Right lobe of liver (tissue), 6 donors: ENCODE results near the gene MPL. TPM values are rescaled to one million over a fixed set of nuclear protein-coding genes. Genes with fewer than 3 reads are reported as not detected.

ENCODE experiments used
- ATAC-seq, 4 donors: fragments of 200-7000 bp; cut with Tn5 transposase; one replicate each; pipeline ENCODE4 v1.9.1; 2020; ENCODE audit warnings: mild to moderate bottlenecking in 4 of 4, moderate library complexity in 4 of 4
- DNase-seq, 3 donors: peaks; one replicate each; pipeline ENCODE4 v3.0.0-alpha.2; 2020
- H3K27ac ChIP-seq, 3 donors: fragments of 200-600 bp; one replicate each; pipeline ENCODE4 v1.8.0; 2022
- H3K27me3 ChIP-seq, 2 donors: fragments of 200-600 bp; one replicate each; pipeline ENCODE4 v1.8.0; 2022
- H3K36me3 ChIP-seq, 4 donors: fragments of 200-600 bp; sonication (generic) in 1 of 4; one replicate each; pipeline versions ENCODE4 v1.5.1 to v1.8.0; 2017 to 2022; ENCODE audit warnings: control low read depth in 1 of 4
- H3K4me1 ChIP-seq, 4 donors: fragments of 200-600 bp; sonication (generic) in 1 of 4; one replicate each; pipeline versions ENCODE4 v1.5.1 to v1.8.0; 2017 to 2022; ENCODE audit warnings: control low read depth in 1 of 4
- H3K4me3 ChIP-seq, 3 donors: fragments of 200-600 bp; one replicate each; pipeline ENCODE4 v1.8.0; 2022
- H3K9me3 ChIP-seq, 4 donors: fragments of 200-600 bp; sonication (generic) in 1 of 4; one replicate each; pipeline versions ENCODE4 v1.5.1 to v1.8.0; 2017 to 2022; ENCODE audit warnings: control low read depth in 1 of 4
- POLR2A ChIP-seq: fragments of 450-650 bp; IDR thresholded peaks from one replicate; pipeline ENCODE4 v1.6.1; 2017; ENCODE audit warnings: antibody characterized with exemption, mild to moderate bottlenecking
- WGBS: methylation state at CpG from one replicate; pipeline ENCODE4 v1.1.6; 2018; ENCODE audit warnings: low coverage, low lambda C conversion rate; ENCODE audit not compliant: insufficient coverage; ENCODE audit errors: missing lambda C conversion rate; 5-methylcytosine and 5-hydroxymethylcytosine counted together
- intact Hi-C, 2 donors: fragments of 100-400 bp; cut with DNase I; formaldehyde crosslinking; loops; one replicate each; pipeline versions ENCODE4 v1.11.2 to v1.14.1; 2022
- total RNA-seq, 6 experiments: library from RNA; depleted of rRNA in 2 of 6; stranded (reverse); fragments of >200 nt in 2 of 6; fragmentation: NEBNext Ultra II Directional in 3 of 6; extraction: Animal tissue kit (Norgen Biotek cat#: 25700) in 3 of 6; gene quantifications; one replicate each; pipeline versions ENCODE4 v1.1.0 to v1.2.4, GENCODE V29; 2016 to 2023
- TF ChIP-seq, protein P1 (sequence below), 4 donors: fragments of 200-600 bp in 3 of 4; fragments of 450-650 bp in 1 of 4; IDR thresholded peaks; one replicate each; pipeline versions ENCODE4 v1.5.1 to v1.8.0; 2016 to 2022; ENCODE audit warnings: antibody characterized with exemption in 4 of 4, mild to moderate bottlenecking in 2 of 4
- donor health status: DM: no; HTN: yes; CAD: no.
- donor health status: DM: no; HTN: no; CAD: no.
- donor health status: DM: no; HTN: no; CAD: no.
- donor health status: DM: no; HTN: yes; CAD: no.
- donor health status: DM: no; HTN: yes; CAD: no.

The MPL gene
- total RNA-seq, 6 experiments from 2014 or later: 0.59 TPM; not detected in 5

GRCh38 chr1:43381612-43382011, 44.0 kb downstream of the MPL start:
- no peak overlapping the region for H3K4me3 ChIP-seq
- no peak overlapping the region for H3K27ac ChIP-seq
- DNase-seq (no peak), ATAC-seq (peak in 3 of 4 donors; percentile 19 to 53 (median 29))
- peaks cover 0 to 4% (median 0%) of the 10 kb centered on the region in 4 donors for H3K4me1 ChIP-seq
- H3K36me3 ChIP-seq: peaks cover 0 to 37% (median 22%) of the 10 kb centered on the region in 4 donors
- H3K27me3 ChIP-seq: no peaks in the 10 kb centered on the region
- 54% methylated on average over 2 of the region's 3 CpGs for WGBS
- H3K9me3 ChIP-seq: no peaks in the 10 kb centered on the region
- intact Hi-C loops: loop anchor here (10.0 kb wide), 1 partner anchor 147 kb away; no protein-coding TSS in a partner anchor
- no peak for TF ChIP-seq POLR2A

GRCh38 chr1:43382027-43382779, 44.6 kb downstream of the MPL start:
- intact Hi-C loops: loop anchor here (10.0 kb wide), 1 partner anchor 147 kb away; no protein-coding TSS in a partner anchor
- Histone ChIP-seq H3K27ac (no peak overlapping the region), H3K4me1 (peaks cover 0 to 4% (median 0%) of the 10 kb centered on the region in 4 donors), H3K36me3 (peaks cover 0 to 43% (median 25%) of the 10 kb centered on the region in 4 donors), H3K27me3 (no peaks in the 10 kb centered on the region), H3K9me3 (no peaks in the 10 kb centered on the region), H3K4me3 (no peak overlapping the region)
- peak; percentile 50 to 81 (median 68) for ATAC-seq
- WGBS: 31% methylated on average over 4 of the region's 6 CpGs
- TF ChIP-seq, protein P1, sequence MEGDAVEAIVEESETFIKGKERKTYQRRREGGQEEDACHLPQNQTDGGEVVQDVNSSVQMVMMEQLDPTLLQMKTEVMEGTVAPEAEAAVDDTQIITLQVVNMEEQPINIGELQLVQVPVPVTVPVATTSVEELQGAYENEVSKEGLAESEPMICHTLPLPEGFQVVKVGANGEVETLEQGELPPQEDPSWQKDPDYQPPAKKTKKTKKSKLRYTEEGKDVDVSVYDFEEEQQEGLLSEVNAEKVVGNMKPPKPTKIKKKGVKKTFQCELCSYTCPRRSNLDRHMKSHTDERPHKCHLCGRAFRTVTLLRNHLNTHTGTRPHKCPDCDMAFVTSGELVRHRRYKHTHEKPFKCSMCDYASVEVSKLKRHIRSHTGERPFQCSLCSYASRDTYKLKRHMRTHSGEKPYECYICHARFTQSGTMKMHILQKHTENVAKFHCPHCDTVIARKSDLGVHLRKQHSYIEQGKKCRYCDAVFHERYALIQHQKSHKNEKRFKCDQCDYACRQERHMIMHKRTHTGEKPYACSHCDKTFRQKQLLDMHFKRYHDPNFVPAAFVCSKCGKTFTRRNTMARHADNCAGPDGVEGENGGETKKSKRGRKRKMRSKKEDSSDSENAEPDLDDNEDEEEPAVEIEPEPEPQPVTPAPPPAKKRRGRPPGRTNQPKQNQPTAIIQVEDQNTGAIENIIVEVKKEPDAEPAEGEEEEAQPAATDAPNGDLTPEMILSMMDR (IDR thresholded peaks at IDR 0.05): no peak
- no peak for TF ChIP-seq POLR2A
- no peak for DNase-seq

DNA sequence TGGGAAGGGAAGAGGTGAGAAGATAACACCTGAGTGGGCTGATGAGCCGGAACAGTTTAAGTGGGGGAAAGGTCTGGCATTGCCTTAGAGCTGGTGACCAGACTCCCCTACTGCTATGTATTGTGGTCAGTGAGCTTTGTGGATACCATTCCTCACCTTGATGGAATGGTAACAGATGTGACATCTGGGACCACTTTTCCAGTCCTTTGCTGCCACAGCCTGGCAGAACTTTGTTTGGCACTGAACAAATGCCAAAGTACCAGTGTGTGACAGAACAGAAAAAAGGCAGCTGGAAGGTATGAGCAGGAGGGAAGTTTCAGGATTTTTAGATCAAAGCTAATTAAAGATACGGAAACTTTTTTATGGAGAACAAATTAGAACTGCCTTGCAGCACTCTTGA, 45.8 kb downstream of the MPL start:
- Histone ChIP-seq H3K27me3 (no peaks in the 10 kb centered on the region), H3K27ac (no peak overlapping the region), H3K9me3 (no peaks in the 10 kb centered on the region), H3K36me3 (peaks cover 0 to 46% (median 27%) of the 10 kb centered on the region in 4 donors), H3K4me3 (no peak overlapping the region), H3K4me1 (peaks cover 0 to 10% (median 3%) of the 10 kb centered on the region in 4 donors)
- TF ChIP-seq POLR2A: no peak
- TF ChIP-seq, protein P1 (IDR thresholded peaks at IDR 0.05): peak; percentile 29 to 43 (median 30)
- ATAC-seq (peak; percentile 47 to 63 (median 55)), DNase-seq (no peak)
- intact Hi-C loops: loop anchor here (10.0 kb wide), 1 partner anchor 149 kb away; no protein-coding TSS in a partner anchor
- 90% methylated on average over 1 of the region's 2 CpGs for WGBS

- intact Hi-C loops: loop anchor here (10.0 kb wide), 1 partner anchor 152 kb away; no protein-coding TSS in a partner anchor
Observed at GRCh38 chr1:43386676-43387075, 49.1 kb downstream of the MPL start.

More at GRCh38 chr1:43386676-43387075, 49.1 kb downstream of the MPL start:
- no peak for ATAC-seq
- TF ChIP-seq, protein P1 (IDR thresholded peaks at IDR 0.05): no peak
- TF ChIP-seq POLR2A: no peak
- DNase-seq: no peak
- Histone ChIP-seq H3K4me3 (no peak overlapping the region), H3K4me1 (peaks cover 0 to 26% (median 10%) of the 10 kb centered on the region in 4 donors), H3K27me3 (no peaks in the 10 kb centered on the region), H3K9me3 (no peaks in the 10 kb centered on the region), H3K36me3 (peaks cover 0 to 46% (median 26%) of the 10 kb centered on the region in 4 donors), H3K27ac (no peak overlapping the region)
- WGBS: 92% methylated on average over 2 of the region's 6 CpGs
